Hepatocyte (in vitro differentiated cells): ENCODE data around the gene KAT7. TPM values are rescaled to one million over a fixed set of nuclear protein-coding genes. Genes with fewer than 3 reads are reported as not detected.
A peak's percentile ranks its signal among the peaks of the same experiment; 100 is the strongest.

Experiments
- DNase-seq: peaks from one replicate; pipeline ENCODE4 v3.0.0-alpha.2; 2016; ENCODE audit warnings: low spot score
- H2AFZ ChIP-seq: fragments of 200-600 bp; sonication (generic); 2 replicates; pipeline ENCODE4 v1.6.0; 2016; ENCODE audit warnings: antibody characterized with exemption, mild to moderate bottlenecking
- H3K27ac ChIP-seq: fragments of 200-600 bp; sonication (generic); 2 replicates; pipeline ENCODE4 v1.5.1; 2016; ENCODE audit warnings: mild to moderate bottlenecking
- H3K27me3 ChIP-seq: fragments of 200-600 bp; sonication (generic); 2 replicates; pipeline ENCODE4 v1.6.1; 2016
- H3K36me3 ChIP-seq: fragments of 200-600 bp; sonication (generic); replicated peaks from 2 replicates; pipeline ENCODE4 v1.5.1; 2016; ENCODE audit warnings: low read depth; ENCODE audit not compliant: insufficient read depth
- H3K4me1 ChIP-seq: fragments of 200-600 bp; sonication (generic); 2 replicates; pipeline ENCODE4 v1.5.1; 2016; ENCODE audit warnings: mild to moderate bottlenecking, moderate library complexity; ENCODE audit not compliant: insufficient read depth
- H3K4me2 ChIP-seq: fragments of 200-600 bp; sonication (generic); 2 replicates; pipeline ENCODE4 v1.6.0; 2016
- H3K4me3 ChIP-seq: fragments of 200-600 bp; sonication (generic); 2 replicates; pipeline ENCODE4 v1.5.1; 2016; ENCODE audit warnings: mild to moderate bottlenecking
- H3K79me2 ChIP-seq: fragments of 200-600 bp; sonication (generic); 2 replicates; pipeline ENCODE4 v1.6.0; 2017; ENCODE audit warnings: mild to moderate bottlenecking
- H3K9me2 ChIP-seq: fragments of 200-600 bp; sonication (generic); replicated peaks from 2 replicates; pipeline ENCODE4 v1.6.0; 2017; ENCODE audit warnings: mild to moderate bottlenecking; ENCODE audit not compliant: insufficient read depth
- H3K9me3 ChIP-seq: fragments of 200-600 bp; sonication (generic); 2 replicates; pipeline ENCODE4 v1.5.1; 2016; ENCODE audit warnings: low read depth, mild to moderate bottlenecking
- H4K20me1 ChIP-seq: fragments of 200-600 bp; sonication (generic); 2 replicates; pipeline ENCODE4 v1.6.0; 2016; ENCODE audit warnings: mild to moderate bottlenecking; ENCODE audit not compliant: insufficient read depth, poor library complexity, severe bottlenecking
- EZH2 ChIP-seq: fragments of 200-600 bp; sonication (generic); IDR thresholded peaks from 2 replicates; pipeline ENCODE4 v1.6.1; 2016; ENCODE audit warnings: antibody characterized with exemption, mild to moderate bottlenecking, borderline replicate concordance
- EZH2phosphoT487 ChIP-seq: fragments of 200-600 bp; sonication (generic); IDR thresholded peaks from one replicate; pipeline ENCODE4 v1.6.1; 2018; ENCODE audit warnings: antibody characterized with exemption, mild to moderate bottlenecking, low read depth, moderate library complexity; ENCODE audit not compliant: unreplicated experiment, severe bottlenecking
- WGBS: methylation state at CpG from one replicate; pipeline ENCODE4 v1.1.6; 2016; ENCODE audit warnings: low lambda C conversion rate; ENCODE audit errors: missing lambda C conversion rate; 5-methylcytosine and 5-hydroxymethylcytosine counted together
- polyA plus RNA-seq: library from polyadenylated mRNA; unstranded; fragments of >200 nt; fragmentation: Nextera tagmentation; extraction: Ambion mirVana; gene quantifications from 2 replicates; pipeline ENCODE4 v1.2.1, GENCODE V29; 2016
- total RNA-seq: library from RNA; depleted of rRNA; stranded (reverse); fragments of >200 nt; gene quantifications from 2 replicates; pipeline ENCODE4 v1.2.3, GENCODE V29; 2014
- TF ChIP-seq, protein P1 (sequence below): fragments of 200-600 bp; sonication (generic); IDR thresholded peaks from 2 replicates; pipeline ENCODE4 v1.5.1; 2016; ENCODE audit warnings: antibody characterized with exemption, mild to moderate bottlenecking; ENCODE audit not compliant: poor library complexity

Gene KAT7
- total and polyA plus RNA-seq, 2 experiments from 2014 or later: 21.4 to 30.1 TPM

DNA sequence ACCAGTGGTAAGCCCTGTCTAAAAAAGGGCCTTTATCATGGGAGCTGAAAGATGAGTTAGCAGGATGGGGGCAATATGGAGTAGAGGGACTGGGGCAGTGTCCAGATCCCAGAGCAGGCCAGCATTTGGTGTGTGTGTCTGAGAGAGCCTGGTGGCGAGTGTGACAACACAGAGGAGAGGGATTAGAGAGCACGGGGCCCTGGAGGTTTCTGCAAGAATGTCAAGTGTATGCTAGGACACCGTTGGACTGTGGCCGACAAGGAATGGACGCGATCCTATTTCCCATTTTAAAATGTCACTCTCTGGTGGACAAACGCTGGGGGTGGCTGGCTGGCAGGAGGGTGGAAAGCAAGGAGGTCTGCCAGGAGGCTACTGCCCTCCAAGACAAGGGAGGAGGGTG, 47.0 kb downstream of the KAT7 start:
- H2AFZ ChIP-seq: no peak overlapping the region
- H3K9me3 ChIP-seq: no peaks in the 10 kb centered on the region
- no peak overlapping the region for H3K4me2 ChIP-seq
- H3K36me3 ChIP-seq: no peaks in the 10 kb centered on the region
- H4K20me1 ChIP-seq: no peaks in the 10 kb centered on the region
- no peaks in the 10 kb centered on the region for H3K27me3 ChIP-seq
- TF ChIP-seq EZH2 (no peak), EZH2phosphoT487 (no peak)
- TF ChIP-seq, protein P1, sequence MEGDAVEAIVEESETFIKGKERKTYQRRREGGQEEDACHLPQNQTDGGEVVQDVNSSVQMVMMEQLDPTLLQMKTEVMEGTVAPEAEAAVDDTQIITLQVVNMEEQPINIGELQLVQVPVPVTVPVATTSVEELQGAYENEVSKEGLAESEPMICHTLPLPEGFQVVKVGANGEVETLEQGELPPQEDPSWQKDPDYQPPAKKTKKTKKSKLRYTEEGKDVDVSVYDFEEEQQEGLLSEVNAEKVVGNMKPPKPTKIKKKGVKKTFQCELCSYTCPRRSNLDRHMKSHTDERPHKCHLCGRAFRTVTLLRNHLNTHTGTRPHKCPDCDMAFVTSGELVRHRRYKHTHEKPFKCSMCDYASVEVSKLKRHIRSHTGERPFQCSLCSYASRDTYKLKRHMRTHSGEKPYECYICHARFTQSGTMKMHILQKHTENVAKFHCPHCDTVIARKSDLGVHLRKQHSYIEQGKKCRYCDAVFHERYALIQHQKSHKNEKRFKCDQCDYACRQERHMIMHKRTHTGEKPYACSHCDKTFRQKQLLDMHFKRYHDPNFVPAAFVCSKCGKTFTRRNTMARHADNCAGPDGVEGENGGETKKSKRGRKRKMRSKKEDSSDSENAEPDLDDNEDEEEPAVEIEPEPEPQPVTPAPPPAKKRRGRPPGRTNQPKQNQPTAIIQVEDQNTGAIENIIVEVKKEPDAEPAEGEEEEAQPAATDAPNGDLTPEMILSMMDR: no peak
- WGBS: 94% methylated on average over 7 of the region's 7 CpGs
- no peaks in the 10 kb centered on the region for H3K9me2 ChIP-seq
- DNase-seq: no peak
- no peak overlapping the region for H3K4me3 ChIP-seq
- H3K4me1 ChIP-seq: no peaks in the 10 kb centered on the region
- no peak overlapping the region for H3K27ac ChIP-seq
- no peaks in the 10 kb centered on the region for H3K79me2 ChIP-seq

DNA sequence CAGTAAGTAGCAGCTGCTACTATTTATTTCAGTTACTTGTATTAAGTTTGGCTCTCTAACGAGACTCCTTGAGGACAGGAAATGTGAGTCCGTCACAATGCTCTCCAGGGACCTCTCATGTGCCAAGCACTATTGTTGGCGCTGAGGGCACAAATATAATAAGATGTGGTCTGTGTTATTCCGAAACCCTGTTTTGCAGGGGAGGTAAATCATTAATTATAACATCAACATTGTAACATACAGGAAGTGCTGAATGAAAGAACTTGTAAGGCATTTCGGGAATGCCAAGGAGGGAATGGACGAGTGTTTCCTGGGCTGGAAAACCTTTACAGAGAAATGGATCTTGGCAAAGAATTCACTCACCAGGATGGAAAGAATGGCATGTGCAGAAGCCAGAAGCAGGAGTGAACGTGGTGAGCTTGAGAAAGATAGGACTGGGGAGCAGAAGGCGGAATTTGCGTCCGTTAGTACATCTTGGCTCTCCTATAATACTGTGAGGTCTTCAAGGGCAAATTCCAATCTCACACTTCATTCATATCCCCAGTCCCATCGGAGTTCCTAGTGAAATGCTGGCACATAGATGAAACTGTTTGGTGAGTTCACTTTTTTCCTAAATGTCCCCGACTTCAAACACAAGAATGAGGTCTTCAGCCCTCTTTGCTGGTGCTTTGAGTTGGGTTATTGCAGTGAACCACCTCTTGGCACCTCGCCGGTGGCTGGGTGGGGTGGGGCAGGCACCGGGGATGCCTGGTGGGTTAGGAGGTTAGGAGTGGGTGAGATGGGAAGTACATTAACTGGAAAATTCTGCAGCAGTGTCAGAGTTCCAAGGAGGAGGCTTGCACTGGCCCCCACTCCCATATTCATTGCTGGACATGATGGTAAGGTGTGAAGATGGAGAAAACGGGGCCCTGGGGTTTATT, 47.9 kb downstream of the KAT7 start:
- Histone ChIP-seq H3K9me2 (no peaks in the 10 kb centered on the region), H3K27me3 (no peaks in the 10 kb centered on the region), H3K4me2 (peak overlapping the region; percentile 30), H3K4me1 (no peaks in the 10 kb centered on the region), H3K27ac (no peak overlapping the region), H3K4me3 (no peak overlapping the region), H3K9me3 (no peaks in the 10 kb centered on the region), H2AFZ (no peak overlapping the region), H4K20me1 (no peaks in the 10 kb centered on the region), H3K36me3 (no peaks in the 10 kb centered on the region), H3K79me2 (no peaks in the 10 kb centered on the region)
- DNase-seq: no peak
- TF ChIP-seq EZH2phosphoT487: no peak
- TF ChIP-seq EZH2: no peak
- TF ChIP-seq, protein P1: no peak
- WGBS: 74% methylated on average over 16 of the region's 16 CpGs

DNA sequence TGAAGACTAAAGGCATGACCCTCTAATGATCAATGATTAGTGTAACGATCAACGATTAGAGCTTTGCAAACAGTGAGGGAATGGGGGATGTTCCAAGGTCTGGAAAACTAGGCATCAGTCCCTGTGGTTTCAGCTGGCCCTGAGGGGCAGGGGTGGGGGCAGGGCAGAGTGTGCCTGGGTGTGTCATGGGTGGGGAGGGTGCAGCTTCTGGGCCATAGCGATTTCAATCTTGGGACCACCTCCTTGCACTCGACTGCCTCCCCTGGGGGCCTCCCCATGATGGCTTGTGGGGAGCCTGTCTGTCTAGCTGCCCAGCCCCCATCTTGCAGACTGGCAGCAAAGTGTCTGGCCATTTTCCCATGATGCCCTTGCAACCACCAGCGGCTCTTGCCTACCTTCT, 51.0 kb downstream of the KAT7 start:
- no peak for DNase-seq
- H4K20me1 ChIP-seq: no peaks in the 10 kb centered on the region
- H2AFZ ChIP-seq: no peak overlapping the region
- H3K9me2 ChIP-seq: no peaks in the 10 kb centered on the region
- no peak overlapping the region for H3K4me2 ChIP-seq
- H3K4me1 ChIP-seq: no peaks in the 10 kb centered on the region
- no peaks in the 10 kb centered on the region for H3K36me3 ChIP-seq
- H3K27ac ChIP-seq: no peak overlapping the region
- H3K79me2 ChIP-seq: no peaks in the 10 kb centered on the region
- no peaks in the 10 kb centered on the region for H3K9me3 ChIP-seq
- 77% methylated on average over 5 of the region's 5 CpGs for WGBS
- no peaks in the 10 kb centered on the region for H3K27me3 ChIP-seq
- no peak overlapping the region for H3K4me3 ChIP-seq
- no peak for TF ChIP-seq EZH2
- TF ChIP-seq, protein P1: no peak
- TF ChIP-seq EZH2phosphoT487: no peak
